Activated naive CD8-positive, alpha-beta T cell treated with anti-CD3 and anti-CD28 coated beads, Interleukin-2, amount 50 U/mL, for 24 hours (primary cell): ENCODE results near the gene HOXC10.

Source experiments
- ATAC-seq: fragments of 150-1000 bp; cut with Tn5 transposase; one replicate; pipeline ENCODE4 v1.10.0; 2021
- DNase-seq: peaks from one replicate; pipeline ENCODE4 v3.0.0; 2021
- H3K27ac Mint-ChIP-seq: one replicate; pipeline ENCODE4 v1.8.0; 2021; ENCODE audit warnings: mild to moderate bottlenecking, mixed read lengths
- H3K27me3 Mint-ChIP-seq: one replicate; pipeline ENCODE4 v1.8.0; 2021; ENCODE audit warnings: mixed read lengths
- H3K36me3 Mint-ChIP-seq: one replicate; pipeline ENCODE4 v1.8.0; 2021; ENCODE audit warnings: low read depth, mixed read lengths
- H3K4me1 Mint-ChIP-seq: one replicate; pipeline ENCODE4 v1.8.0; 2021; ENCODE audit warnings: mixed read lengths
- H3K4me3 Mint-ChIP-seq: one replicate; pipeline ENCODE4 v1.8.0; 2021; ENCODE audit warnings: mild to moderate bottlenecking, moderate library complexity, mixed read lengths
- H3K9me3 Mint-ChIP-seq: one replicate; pipeline ENCODE4 v1.8.0; 2021; ENCODE audit warnings: mixed read lengths

HOXC10 gene

GRCh38 chr12:53995378-53996239 lies 10.7 kb downstream of the HOXC10 start:
- no peak for DNase-seq
- peaks cover 2% of the 10 kb centered on the region for H3K36me3 Mint-ChIP-seq
- no peaks in the 10 kb centered on the region for H3K9me3 Mint-ChIP-seq
- H3K27me3 Mint-ChIP-seq, result peaks cover 92% of the 10 kb centered on the region
- no peak overlapping the region for H3K27ac Mint-ChIP-seq
- ATAC-seq, result no peak
- peak overlapping the region; percentile 71 for H3K4me3 Mint-ChIP-seq
- H3K4me1 Mint-ChIP-seq, result peaks cover 38% of the 10 kb centered on the region

DNA sequence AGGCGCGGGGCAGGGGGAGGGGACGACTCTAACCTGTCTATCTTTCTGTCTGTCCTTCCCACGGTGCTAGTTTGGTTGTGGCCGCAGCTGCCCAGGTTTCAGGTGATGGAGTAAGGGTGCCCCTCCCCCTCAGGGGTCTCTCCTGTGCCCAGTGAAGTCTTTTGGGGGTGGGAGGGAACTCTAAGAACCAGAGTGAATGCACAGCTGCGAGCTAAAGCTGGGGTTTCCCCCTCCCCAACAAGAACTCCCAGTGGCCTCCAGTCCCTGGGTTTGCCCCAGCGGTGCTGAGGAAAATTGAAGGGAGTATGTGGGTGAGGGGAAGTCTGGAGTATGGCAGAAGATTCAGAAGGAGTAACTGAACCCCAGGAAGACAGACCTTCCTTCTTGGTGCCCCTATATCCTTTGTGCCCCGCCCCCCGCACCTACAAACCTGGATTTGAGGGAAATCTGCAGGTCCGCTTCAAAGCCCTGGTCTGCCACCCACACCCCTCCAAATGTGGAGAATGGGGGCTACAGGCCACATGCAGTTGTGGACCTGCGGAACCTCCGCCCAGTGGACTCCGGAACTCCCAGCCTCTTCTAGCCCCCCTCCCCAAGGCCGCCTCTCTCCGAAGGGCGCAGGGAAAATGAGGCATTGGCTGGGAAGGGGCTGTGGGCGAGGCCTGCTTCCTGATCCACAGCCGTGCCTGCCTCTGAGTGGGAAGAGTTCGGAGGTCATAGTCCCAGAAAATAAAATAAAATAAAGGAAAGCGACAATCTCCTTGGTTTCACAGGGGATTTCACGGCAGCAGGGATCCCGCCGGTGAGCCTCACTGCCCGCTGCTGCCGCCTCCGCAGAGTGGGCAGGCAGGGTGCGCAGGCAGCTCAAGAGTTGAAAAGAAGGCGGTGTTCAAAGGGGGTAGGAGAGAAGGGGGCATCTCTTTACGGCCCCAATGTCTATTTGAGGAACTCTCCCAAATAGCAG lies 11.6 kb downstream of the HOXC10 start:
- Mint-ChIP-seq H3K4me3 (peak overlapping the region; percentile 71), H3K9me3 (no peaks in the 10 kb centered on the region), H3K27ac (no peak overlapping the region), H3K36me3 (peaks cover 2% of the 10 kb centered on the region), H3K4me1 (peaks cover 34% of the 10 kb centered on the region), H3K27me3 (peaks cover 94% of the 10 kb centered on the region)
- DNase-seq (no peak), ATAC-seq (no peak)

DNA sequence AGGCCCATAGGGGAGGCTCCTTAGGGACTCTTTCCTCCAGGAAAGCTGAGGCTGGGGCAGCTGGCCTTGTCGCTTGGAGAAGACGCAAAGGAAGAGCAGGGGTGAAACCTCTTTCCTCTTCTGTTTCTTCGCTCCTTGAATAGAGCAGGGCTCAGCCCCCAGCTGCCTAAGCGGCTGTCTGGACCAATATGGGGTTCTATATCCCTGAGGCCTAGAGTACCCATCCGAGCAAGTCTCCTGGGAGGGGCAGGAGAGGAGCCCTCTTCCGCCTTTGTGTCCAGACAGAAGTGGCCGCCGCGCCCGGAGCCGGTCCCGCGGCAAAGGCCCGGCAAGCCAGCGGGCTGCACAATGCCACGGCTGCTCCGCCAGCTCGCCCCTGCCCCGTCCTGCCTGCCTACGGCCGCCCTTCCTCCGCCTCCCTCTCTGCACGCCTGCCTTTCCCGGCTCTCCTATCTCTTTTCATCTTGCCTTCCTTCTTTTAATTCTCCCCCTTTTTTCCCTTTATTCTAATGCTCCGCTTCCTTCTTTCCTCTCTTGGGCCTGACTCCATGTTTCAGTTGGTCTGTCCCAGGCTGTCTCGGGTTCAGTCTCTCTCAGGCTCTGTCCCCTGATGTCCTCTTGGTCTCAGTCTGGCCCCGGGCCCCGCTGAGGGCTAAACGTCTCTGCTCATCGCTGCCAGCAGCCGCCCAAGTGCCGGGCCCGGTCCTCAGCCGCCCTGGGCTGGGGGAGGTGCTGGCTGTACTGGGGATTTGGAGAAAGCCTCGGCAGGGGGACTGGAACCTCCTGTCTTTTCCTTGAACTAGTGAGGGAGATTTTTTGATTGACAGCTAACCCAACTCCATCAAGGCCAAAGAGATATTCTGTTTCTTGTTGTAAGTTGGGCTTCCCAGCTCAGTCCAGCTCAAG lies 12.5 kb downstream of the HOXC10 start:
- ATAC-seq (no peak), DNase-seq (no peak)
- peaks cover 31% of the 10 kb centered on the region for H3K4me1 Mint-ChIP-seq
- no peak overlapping the region for H3K27ac Mint-ChIP-seq
- H3K9me3 Mint-ChIP-seq, result no peaks in the 10 kb centered on the region
- H3K27me3 Mint-ChIP-seq, result peaks cover 94% of the 10 kb centered on the region
- H3K4me3 Mint-ChIP-seq, result no peak overlapping the region
- H3K36me3 Mint-ChIP-seq, result peaks cover 2% of the 10 kb centered on the region

DNA sequence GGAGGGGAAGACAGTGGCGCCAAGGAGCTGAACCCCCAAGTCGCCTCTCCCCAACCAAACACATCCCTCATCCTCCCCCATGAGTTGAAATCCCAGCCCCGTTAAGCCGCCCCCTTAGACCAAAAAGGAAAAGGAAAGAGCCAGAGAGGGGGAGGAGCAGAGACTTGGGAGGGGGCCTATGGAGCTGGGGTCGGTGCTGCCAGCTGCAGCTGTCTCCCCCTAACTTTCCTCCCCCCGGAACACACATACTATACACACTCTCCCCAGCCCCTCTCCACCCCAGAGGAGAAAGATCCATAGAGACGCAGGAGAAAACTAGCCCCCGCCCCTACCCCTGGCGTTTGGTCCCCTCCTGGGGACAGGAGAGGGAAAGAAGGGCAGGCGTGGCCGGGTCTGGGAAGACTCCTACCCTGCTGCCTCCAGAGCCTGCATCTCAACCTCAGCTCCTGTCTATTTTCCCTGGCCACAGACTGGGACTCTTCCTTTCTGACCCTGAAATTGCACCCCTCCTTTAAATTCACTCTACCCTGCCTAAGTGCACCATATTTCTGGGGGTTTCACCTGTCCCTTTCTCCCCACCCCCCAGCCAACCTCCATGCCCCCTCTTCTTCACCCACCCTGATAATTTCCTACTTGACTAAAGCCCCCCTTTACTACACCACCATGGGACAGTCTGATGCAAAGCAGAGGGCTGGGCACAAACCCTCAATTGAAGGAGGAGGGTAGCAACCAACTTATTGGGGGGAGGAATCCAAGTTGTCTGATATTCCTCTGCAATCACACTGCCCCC lies 13.4 kb downstream of the HOXC10 start:
- Mint-ChIP-seq H3K4me3 (no peak overlapping the region), H3K4me1 (peaks cover 32% of the 10 kb centered on the region), H3K27ac (no peak overlapping the region), H3K27me3 (peaks cover 94% of the 10 kb centered on the region), H3K36me3 (peaks cover 2% of the 10 kb centered on the region), H3K9me3 (no peaks in the 10 kb centered on the region)
- ATAC-seq, result no peak
- DNase-seq, result no peak

DNA sequence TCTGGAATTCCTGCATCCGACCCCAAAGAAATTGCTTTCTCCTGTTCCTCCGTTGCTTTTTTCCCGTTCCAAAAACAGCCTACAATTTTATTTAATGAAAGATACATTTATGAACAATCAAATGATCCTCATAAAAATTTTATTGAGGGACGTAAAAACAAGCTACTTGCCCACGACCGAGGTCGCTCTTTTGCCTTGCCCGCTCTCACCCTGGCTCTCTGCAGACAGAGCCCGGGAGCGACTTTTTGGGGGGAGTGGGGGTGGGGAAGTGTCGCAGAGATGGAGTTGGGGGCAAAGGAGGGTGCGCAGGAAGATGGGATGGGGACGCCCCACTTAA lies 13.9 kb downstream of the HOXC10 start:
- Mint-ChIP-seq H3K27ac (no peak overlapping the region), H3K9me3 (no peaks in the 10 kb centered on the region), H3K4me3 (no peak overlapping the region), H3K27me3 (peaks cover 94% of the 10 kb centered on the region), H3K4me1 (peaks cover 31% of the 10 kb centered on the region), H3K36me3 (peaks cover 2% of the 10 kb centered on the region)
- no peak for DNase-seq
- ATAC-seq, result no peak

DNA sequence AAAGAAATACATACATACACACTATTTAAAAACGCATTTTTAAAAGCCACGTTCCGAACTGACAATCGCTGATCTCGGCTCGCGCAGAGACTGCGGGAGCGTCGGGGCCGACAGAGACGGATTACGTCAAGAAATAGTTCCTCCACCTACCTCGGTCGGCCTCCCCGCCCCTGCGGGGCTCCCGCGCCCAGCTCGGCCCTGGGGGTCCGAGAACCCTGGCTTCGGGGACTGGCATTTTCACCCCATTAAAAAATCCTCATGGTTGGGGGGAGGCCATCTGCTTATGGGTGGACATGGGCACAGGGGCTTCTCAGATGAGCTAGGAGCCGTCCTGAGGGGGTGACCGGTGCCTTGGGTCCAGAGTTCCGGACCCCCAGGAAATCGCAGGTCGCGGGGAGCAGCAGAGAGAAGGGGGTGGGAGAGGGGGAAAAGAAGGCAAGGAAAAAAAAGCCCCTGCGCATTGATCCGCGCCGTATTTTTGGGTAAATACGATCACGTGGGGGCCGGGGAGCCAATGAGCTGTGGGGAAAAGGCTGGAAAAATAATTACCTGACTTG lies 14.7 kb downstream of the HOXC10 start:
- H3K36me3 Mint-ChIP-seq, result peaks cover 2% of the 10 kb centered on the region
- H3K27me3 Mint-ChIP-seq, result peaks cover 92% of the 10 kb centered on the region
- no peak for DNase-seq
- no peak overlapping the region for H3K27ac Mint-ChIP-seq
- H3K9me3 Mint-ChIP-seq, result no peaks in the 10 kb centered on the region
- peaks cover 26% of the 10 kb centered on the region for H3K4me1 Mint-ChIP-seq
- no peak for ATAC-seq
- H3K4me3 Mint-ChIP-seq, result peak overlapping the region; percentile 46

- Mint-ChIP-seq H3K9me3 (no peaks in the 10 kb centered on the region), H3K4me1 (peaks cover 23% of the 10 kb centered on the region), H3K36me3 (peaks cover 2% of the 10 kb centered on the region), H3K27ac (no peak within 1 kb of the TSS), H3K27me3 (peaks cover 93% of the 10 kb centered on the region), H3K4me3 (peak within 1 kb of the TSS; percentile 46)
- no peak for ATAC-seq
- DNase-seq, result no peak
These were observed 15.5 kb downstream of the HOXC10 start, which contains the start of gene HOXC9 for GRCh38 chr12:54000116-54001114. HOXC9 (plus strand) TSS chr12:54000161; CDS start chr12:54000189, 28 bp downstream.

- Mint-ChIP-seq H3K36me3 (peaks cover 2% of the 10 kb centered on the region), H3K4me1 (peaks cover 23% of the 10 kb centered on the region), H3K27me3 (peaks cover 95% of the 10 kb centered on the region), H3K9me3 (no peaks in the 10 kb centered on the region), H3K4me3 (no peak overlapping the region), H3K27ac (no peak overlapping the region)
- DNase-seq (no peak), ATAC-seq (no peak)
These were observed 16.6 kb downstream of the HOXC10 start for GRCh38 chr12:54001283-54002187.

DNA sequence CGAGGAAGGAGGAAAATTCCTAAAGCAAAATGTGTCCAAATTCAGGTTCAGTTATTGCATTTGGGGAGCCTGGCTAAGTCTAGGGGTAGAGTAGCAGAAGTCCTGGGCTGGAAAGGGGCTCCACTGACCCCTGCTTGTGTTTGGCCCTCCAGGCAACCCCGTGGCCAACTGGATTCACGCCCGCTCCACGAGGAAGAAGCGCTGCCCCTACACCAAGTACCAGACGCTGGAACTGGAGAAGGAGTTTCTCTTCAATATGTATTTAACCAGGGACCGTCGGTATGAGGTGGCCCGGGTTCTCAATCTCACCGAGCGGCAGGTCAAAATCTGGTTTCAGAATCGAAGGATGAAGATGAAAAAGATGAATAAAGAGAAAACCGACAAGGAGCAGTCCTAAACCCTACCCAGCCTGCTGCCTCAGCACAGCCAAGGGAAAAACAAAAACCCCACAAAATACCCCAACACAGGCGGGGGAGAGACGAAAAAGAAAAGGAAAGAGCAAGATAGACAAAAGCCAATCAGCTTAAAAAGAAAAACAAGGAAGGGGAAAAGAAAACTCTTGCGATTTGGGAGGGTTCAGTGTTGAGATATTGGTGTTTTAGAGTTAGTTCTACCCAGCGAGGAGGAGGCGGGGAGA lies 17.4 kb downstream of the HOXC10 start:
- Mint-ChIP-seq H3K4me1 (peaks cover 22% of the 10 kb centered on the region), H3K9me3 (no peaks in the 10 kb centered on the region), H3K4me3 (no peak overlapping the region), H3K27ac (no peak overlapping the region), H3K27me3 (peaks cover 95% of the 10 kb centered on the region), H3K36me3 (peaks cover 2% of the 10 kb centered on the region)
- no peak for ATAC-seq
- no peak for DNase-seq

GRCh38 chr12:54002915-54003389 lies 18.0 kb downstream of the HOXC10 start:
- peaks cover 95% of the 10 kb centered on the region for H3K27me3 Mint-ChIP-seq

GRCh38 chr12:54003625-54004024 lies 18.7 kb downstream of the HOXC10 start:
- Mint-ChIP-seq H3K4me1 (peaks cover 18% of the 10 kb centered on the region), H3K27ac (no peak overlapping the region), H3K36me3 (no peaks in the 10 kb centered on the region), H3K27me3 (peaks cover 94% of the 10 kb centered on the region), H3K4me3 (no peak overlapping the region), H3K9me3 (no peaks in the 10 kb centered on the region)
- ATAC-seq (no peak), DNase-seq (no peak)

More at GRCh38 chr12:54002915-54003389, 18.0 kb downstream of the HOXC10 start:
- peaks cover 18% of the 10 kb centered on the region for H3K4me1 Mint-ChIP-seq
- no peaks in the 10 kb centered on the region for H3K9me3 Mint-ChIP-seq
- no peak overlapping the region for H3K27ac Mint-ChIP-seq
- no peaks in the 10 kb centered on the region for H3K36me3 Mint-ChIP-seq
- DNase-seq (no peak), ATAC-seq (no peak)
- H3K4me3 Mint-ChIP-seq, result no peak overlapping the region
